Left renal cortex interstitium (tissue), 4 donors: ENCODE measurements around the gene CAMK1D. TPM values are rescaled to one million over a fixed set of nuclear protein-coding genes. Genes with fewer than 3 reads are reported as not detected.

Source experiments
- DNase-seq, 4 donors: peaks; one replicate each; pipeline ENCODE4 v3.0.0-alpha.2; 2013; ENCODE audit warnings: low read depth in 4 of 4, low spot score in 2 of 4, missing footprints in 1 of 4
- polyA plus RNA-seq, 4 donors: library from polyadenylated mRNA; unstranded; fragments of 120-200 nt; gene quantifications; one replicate each; pipeline ENCODE4 v1.2.1, GENCODE V29; 2013; ENCODE audit not compliant: insufficient read length in 4 of 4

Gene CAMK1D
- polyA plus RNA-seq, 4 donors: 10.1 to 13.0 (median 10.8) TPM

GRCh38 chr10:12638103-12638502 lies 288.8 kb downstream of the CAMK1D start:
- no peak for DNase-seq

GRCh38 chr10:12638781-12639180 lies 289.4 kb downstream of the CAMK1D start:
- DNase-seq: no peak

GRCh38 chr10:12639996-12640944 lies 290.9 kb downstream of the CAMK1D start:
- DNase-seq: no peak

GRCh38 chr10:12642036-12642435 lies 292.7 kb downstream of the CAMK1D start:
- no peak for DNase-seq

- no peak for DNase-seq
Observed at GRCh38 chr10:12643279-12643678, 293.9 kb downstream of the CAMK1D start.

GRCh38 chr10:12644380-12645144 lies 295.2 kb downstream of the CAMK1D start:
- no peak for DNase-seq

GRCh38 chr10:12645449-12645848 lies 296.1 kb downstream of the CAMK1D start:
- DNase-seq: no peak

GRCh38 chr10:12649012-12649584 lies 299.8 kb downstream of the CAMK1D start:
- DNase-seq: no peak

- no peak for DNase-seq
Observed at GRCh38 chr10:12650122-12650521, 300.8 kb downstream of the CAMK1D start.

- DNase-seq: no peak
Observed at GRCh38 chr10:12650538-12651298, 301.4 kb downstream of the CAMK1D start.

- DNase-seq: no peak
Observed at GRCh38 chr10:12655940-12656339, 306.6 kb downstream of the CAMK1D start.

GRCh38 chr10:12656518-12657142 lies 307.3 kb downstream of the CAMK1D start:
- no peak for DNase-seq

GRCh38 chr10:12657489-12657888 lies 308.1 kb downstream of the CAMK1D start:
- no peak for DNase-seq

GRCh38 chr10:12658526-12658925 lies 309.2 kb downstream of the CAMK1D start:
- DNase-seq: no peak

GRCh38 chr10:12659706-12660105 lies 310.4 kb downstream of the CAMK1D start:
- no peak for DNase-seq

GRCh38 chr10:12660812-12661211 lies 311.5 kb downstream of the CAMK1D start:
- no peak for DNase-seq

GRCh38 chr10:12661671-12662070 lies 312.3 kb downstream of the CAMK1D start:
- no peak for DNase-seq

GRCh38 chr10:12663863-12664262 lies 314.5 kb downstream of the CAMK1D start:
- DNase-seq: no peak

- no peak for DNase-seq
Observed at GRCh38 chr10:12665501-12665900, 316.2 kb downstream of the CAMK1D start.

GRCh38 chr10:12667052-12667451 lies 317.7 kb downstream of the CAMK1D start:
- no peak for DNase-seq
